Medulla oblongata (tissue), 1 donor: Measurements from ENCODE around the gene NEU4.

ENCODE experiments used
- DNase-seq: peaks from one replicate; pipeline ENCODE4 v3.0.0-alpha.2; 2015; ENCODE audit errors: extremely low spot score

The NEU4 gene

GRCh38 chr2:241852116-241852980 lies 43.4 kb downstream of the NEU4 start:
- DNase-seq, result no peak

GRCh38 chr2:241852981-241853631 lies 44.1 kb downstream of the NEU4 start:
- no peak for DNase-seq

- no peak for DNase-seq
These were observed 44.8 kb downstream of the NEU4 start for GRCh38 chr2:241853651-241854341.

- DNase-seq, result no peak
These were observed 45.6 kb downstream of the NEU4 start for GRCh38 chr2:241854342-241855244.

- no peak for DNase-seq
These were observed 46.4 kb downstream of the NEU4 start for GRCh38 chr2:241855245-241855887.

GRCh38 chr2:241855888-241856422 lies 47.0 kb downstream of the NEU4 start:
- DNase-seq, result no peak

DNA sequence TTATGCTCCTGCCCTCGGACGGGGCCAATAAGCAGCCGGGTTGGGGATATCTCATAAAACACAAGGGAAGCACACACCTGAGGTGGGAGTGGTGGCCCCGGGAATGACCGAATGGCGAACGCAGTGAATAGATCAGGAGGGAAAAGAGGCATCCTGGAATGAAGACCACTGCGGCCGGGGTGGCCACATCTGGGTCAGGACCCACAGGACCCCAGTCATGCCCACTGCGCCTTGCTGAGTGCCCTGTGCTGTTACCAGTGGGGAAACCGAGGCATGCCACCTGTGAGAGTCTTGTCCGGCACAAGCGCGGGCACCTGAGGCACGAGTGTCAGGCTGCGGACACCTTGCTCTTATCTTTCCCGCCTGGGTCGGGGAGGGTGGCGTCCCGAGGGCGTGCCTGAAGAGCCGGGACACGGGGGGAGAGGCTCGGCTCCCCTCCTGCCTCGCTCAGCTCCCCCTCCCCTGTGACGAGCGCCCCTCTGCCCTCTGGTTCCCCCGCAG lies 48.1 kb downstream of the NEU4 start:
- no peak for DNase-seq

- no peak for DNase-seq
These were observed 48.7 kb downstream of the NEU4 start for GRCh38 chr2:241857572-241858121.

DNA sequence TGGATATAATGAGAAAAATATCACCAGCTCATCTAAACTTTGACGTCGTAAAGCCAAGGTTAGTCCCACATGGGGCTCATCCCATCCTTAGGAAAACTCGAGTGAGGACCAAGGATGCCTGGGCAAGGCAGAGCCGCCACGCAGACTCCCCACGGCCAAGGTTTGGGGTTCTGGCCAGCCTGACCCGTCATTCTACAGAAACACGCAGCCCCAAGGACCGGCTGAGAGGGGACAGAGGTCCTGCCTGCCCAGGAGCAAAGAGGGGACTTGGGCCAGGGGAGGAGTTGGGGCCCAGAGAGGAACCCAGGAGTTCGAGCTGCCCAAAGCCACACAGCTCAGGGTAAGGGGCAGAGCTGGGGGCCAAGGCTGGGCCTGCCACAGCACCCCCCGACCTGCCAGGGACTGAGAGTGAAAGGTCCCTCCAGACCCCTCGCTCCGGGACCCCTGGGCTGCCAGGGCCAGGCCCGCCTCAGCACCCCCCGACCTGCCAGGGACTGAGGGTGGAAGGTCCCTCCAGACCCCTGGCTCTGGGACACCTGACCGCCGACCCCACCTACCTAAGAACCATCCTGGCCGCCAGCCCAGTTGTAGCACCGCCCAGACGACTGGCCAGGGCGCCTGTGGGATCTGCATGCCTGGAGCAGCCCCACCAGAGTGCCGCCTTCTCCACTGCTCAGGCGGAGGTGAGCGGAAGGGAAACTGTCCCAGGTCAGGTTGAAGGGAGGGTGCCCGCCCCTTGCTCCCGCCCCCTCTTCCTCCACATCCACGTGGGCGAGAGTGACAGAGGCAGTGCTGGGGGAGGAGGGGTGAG lies 49.4 kb downstream of the NEU4 start, which contains the start of gene PDCD1:
PDCD1 (minus strand) TSS at position 689 of the 811 bp plus-strand sequence; CDS start at position 633, 56 bp downstream.
- no peak for DNase-seq

DNA sequence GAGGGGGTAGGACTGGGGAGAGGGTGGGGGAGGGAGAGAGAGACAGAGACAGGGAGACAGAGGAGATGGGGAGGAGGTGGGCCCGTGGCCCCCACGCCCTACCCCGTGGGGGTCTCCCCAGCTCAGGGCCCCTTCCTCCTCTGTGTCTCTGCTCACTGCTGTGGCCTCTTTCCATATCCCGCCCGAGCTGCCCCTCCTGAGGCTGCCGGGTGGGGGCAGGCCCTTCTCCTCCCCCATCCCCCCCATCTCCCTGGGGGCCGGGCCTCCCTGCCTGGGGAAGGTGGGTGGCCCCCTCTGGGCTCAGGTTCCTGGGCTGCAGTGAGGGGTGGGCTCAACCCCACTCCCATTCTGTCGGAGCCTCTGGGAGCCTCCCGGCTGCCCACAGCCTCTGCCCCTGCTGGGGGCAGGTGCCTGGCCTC lies 50.0 kb downstream of the NEU4 start:
- no peak for DNase-seq

GRCh38 chr2:241859436-241860183 lies 50.6 kb downstream of the NEU4 start:
- DNase-seq, result peak; percentile 63

DNA sequence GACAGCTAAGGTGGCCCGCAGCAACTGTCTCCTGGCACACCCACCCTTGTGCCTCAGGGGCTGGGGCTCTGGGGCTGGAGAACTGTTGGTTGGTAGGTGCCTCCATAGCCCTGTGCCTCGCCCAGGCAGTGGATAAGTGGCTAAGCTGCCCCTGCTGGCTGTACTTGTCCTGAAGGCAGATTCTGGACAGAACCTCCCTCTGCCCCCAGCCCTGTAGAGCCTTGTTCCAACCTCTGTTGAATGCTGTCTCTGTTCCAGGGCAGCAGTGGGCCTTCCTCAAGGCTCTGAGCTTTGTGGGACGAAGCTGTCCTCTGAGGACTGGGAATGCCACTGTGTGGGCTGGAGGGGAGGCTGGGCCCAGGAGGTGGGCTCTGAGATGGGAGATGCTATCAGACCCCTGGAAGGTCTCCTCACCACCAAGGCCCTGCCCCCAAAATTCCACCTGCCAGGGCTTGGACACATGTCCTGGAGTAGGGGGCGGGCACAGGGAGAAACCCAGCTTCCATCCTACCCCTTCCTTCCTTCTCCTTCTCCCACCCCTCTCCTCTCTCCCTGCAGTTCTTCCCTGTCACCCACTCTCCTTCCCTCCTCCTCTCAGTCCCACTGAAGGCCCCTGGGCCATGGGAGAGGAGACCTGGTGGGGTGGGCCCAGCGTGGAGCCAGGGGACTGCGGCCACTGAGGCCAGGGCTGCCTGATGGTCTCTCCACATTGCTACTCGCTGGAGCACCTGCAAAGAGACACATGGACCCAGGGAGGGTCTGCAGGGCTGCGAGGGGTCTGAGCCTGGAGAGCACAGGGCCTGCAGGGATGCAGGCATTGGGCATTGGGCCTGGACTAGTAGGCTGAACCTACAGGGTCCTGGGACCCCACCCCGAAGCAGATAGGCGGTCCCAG lies 51.4 kb downstream of the NEU4 start:
- DNase-seq, result no peak

GRCh38 chr2:241861264-241861663 lies 52.3 kb downstream of the NEU4 start:
- DNase-seq, result no peak

- no peak for DNase-seq
These were observed 53.1 kb downstream of the NEU4 start for GRCh38 chr2:241862093-241862492.

- DNase-seq, result no peak
These were observed 54.0 kb downstream of the NEU4 start for GRCh38 chr2:241862775-241863535.

GRCh38 chr2:241863536-241863954 lies 54.6 kb downstream of the NEU4 start:
- no peak for DNase-seq
